ENCODE data around the gene NMNAT2.

DNA sequence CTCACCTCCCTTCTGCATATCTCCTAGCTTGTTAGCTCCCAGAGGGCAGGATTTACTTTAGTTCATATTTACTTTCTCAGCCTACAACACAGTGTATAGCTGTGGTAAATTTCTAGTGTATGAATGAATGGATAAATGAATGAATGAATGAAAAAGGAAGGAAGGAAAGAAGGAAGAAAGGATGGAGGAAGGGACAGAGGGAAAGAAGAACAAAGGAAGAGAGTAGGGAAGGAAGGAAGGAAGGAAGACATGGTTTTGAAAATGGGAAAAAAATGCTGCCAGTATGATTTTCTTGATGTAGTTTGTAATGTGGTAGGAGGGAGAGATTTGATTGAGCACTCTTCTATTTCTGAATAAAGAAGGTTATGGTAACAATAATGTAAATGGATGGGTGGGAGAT is 185.1 kb downstream of the NMNAT2 start:
- TF ChIP-seq CTCF (conservative IDR thresholded peaks at IDR 0.05; ENCODE audit: low read depth in 2 of 2) (no peak), EZH2 (IDR thresholded peaks at IDR 0.05; ENCODE audit: low read depth, unreplicated experiment) (no peak), JUNB (IDR thresholded peaks at IDR 0.05; ENCODE audit: unreplicated experiment) (no peak), EZH2phosphoT487 (IDR thresholded peaks at IDR 0.05; ENCODE audit: unreplicated experiment) (no peak), ETS1 (IDR thresholded peaks at IDR 0.05) (no peak), CREB1 (CRISPR knock-in tag; IDR thresholded peaks at IDR 0.05; ENCODE audit: low read depth) (no peak), ZNF331 (CRISPR knock-in tag; IDR thresholded peaks at IDR 0.05; ENCODE audit: low read depth) (no peak), POLR2AphosphoS5 (IDR thresholded peaks at IDR 0.05; ENCODE audit: low read depth) (no peak), ZNF114 (CRISPR knock-in tag; IDR thresholded peaks at IDR 0.05) (no peak), NANOG (IDR thresholded peaks at IDR 0.05; ENCODE audit: borderline replicate concordance) (no peak)
- TF ChIP-seq, protein P1, sequence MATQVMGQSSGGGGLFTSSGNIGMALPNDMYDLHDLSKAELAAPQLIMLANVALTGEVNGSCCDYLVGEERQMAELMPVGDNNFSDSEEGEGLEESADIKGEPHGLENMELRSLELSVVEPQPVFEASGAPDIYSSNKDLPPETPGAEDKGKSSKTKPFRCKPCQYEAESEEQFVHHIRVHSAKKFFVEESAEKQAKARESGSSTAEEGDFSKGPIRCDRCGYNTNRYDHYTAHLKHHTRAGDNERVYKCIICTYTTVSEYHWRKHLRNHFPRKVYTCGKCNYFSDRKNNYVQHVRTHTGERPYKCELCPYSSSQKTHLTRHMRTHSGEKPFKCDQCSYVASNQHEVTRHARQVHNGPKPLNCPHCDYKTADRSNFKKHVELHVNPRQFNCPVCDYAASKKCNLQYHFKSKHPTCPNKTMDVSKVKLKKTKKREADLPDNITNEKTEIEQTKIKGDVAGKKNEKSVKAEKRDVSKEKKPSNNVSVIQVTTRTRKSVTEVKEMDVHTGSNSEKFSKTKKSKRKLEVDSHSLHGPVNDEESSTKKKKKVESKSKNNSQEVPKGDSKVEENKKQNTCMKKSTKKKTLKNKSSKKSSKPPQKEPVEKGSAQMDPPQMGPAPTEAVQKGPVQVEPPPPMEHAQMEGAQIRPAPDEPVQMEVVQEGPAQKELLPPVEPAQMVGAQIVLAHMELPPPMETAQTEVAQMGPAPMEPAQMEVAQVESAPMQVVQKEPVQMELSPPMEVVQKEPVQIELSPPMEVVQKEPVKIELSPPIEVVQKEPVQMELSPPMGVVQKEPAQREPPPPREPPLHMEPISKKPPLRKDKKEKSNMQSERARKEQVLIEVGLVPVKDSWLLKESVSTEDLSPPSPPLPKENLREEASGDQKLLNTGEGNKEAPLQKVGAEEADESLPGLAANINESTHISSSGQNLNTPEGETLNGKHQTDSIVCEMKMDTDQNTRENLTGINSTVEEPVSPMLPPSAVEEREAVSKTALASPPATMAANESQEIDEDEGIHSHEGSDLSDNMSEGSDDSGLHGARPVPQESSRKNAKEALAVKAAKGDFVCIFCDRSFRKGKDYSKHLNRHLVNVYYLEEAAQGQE (IDR thresholded peaks at IDR 0.05; ENCODE audit: unreplicated experiment) = no peak
